ENCODE results near the gene ZNF576.

DNA sequence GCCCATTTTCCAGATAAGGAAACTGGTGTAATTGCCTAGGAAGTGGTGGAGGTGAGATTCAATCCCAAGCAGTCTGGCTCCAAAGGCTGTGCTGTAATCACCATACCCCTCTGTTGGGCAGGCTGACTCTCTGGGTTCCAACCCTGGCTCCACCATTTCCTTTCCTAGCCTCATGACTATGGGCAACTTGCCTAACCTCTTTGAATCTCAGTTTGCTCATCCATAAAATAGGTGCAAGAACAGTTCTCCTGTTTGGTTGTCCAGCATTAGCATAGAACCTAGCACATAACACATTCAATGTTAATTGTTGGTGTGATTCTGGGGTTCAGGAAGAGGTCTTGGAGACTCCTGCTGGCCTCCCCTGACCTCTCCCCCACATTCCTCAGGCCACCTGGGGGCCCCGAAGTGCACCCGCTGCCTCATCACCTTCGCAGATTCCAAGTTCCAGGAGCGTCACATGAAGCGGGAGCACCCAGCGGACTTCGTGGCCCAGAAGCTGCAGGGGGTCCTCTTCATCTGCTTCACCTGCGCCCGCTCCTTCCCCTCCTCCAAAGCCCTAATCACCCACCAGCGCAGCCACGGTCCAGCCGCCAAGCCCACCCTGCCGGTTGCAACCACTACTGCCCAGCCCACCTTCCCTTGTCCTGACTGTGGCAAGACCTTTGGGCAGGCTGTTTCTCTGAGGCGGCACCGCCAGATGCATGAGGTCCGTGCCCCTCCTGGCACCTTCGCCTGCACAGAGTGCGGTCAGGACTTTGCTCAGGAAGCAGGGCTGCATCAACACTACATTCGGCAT, 2.2 kb downstream of the ZNF576 start:
- no peak for TF ChIP-seq ZNF695 (CRISPR knock-in tag; IDR thresholded peaks at IDR 0.05)
- TF ChIP-seq FOXM1 (IDR thresholded peaks at IDR 0.05; ENCODE audit: low read depth) = no peak
- no peak for TF ChIP-seq FOXM1 (CRISPR knock-in tag; IDR thresholded peaks at IDR 0.05; ENCODE audit: low read depth)
- no peak for TF ChIP-seq GABPB2 (CRISPR knock-in tag; conservative IDR thresholded peaks at IDR 0.05)
